CD4-positive, alpha-beta T cell treated with Interleukin-4 for 1 hour (primary cell): ENCODE data around the gene EEF1AKMT3.

ENCODE experiments used
- DNase-seq, 2 donors: peaks; one replicate each; pipeline ENCODE4 v3.0.0-alpha.2; 2020 to 2022

EEF1AKMT3 gene

GRCh38 chr12:57735952-57736740 lies 36.3 kb upstream of the EEF1AKMT3 start:
- no peak for DNase-seq

- no peak for DNase-seq
These were observed 35.5 kb upstream of the EEF1AKMT3 start for GRCh38 chr12:57736741-57737466.

GRCh38 chr12:57737467-57738460 lies 34.6 kb upstream of the EEF1AKMT3 start:
- DNase-seq, result no peak

GRCh38 chr12:57738661-57739237 lies 33.7 kb upstream of the EEF1AKMT3 start, which contains the start of gene AGAP2:
Gene AGAP2, minus strand, starts transcription at chr12:57738742. Its CDS starts 496 bp downstream, at chr12:57738246.
- no peak for DNase-seq

- no peak for DNase-seq
These were observed 33.0 kb upstream of the EEF1AKMT3 start for GRCh38 chr12:57739387-57739786.

GRCh38 chr12:57739914-57740538 lies 32.4 kb upstream of the EEF1AKMT3 start:
- no peak for DNase-seq

GRCh38 chr12:57740656-57741412 lies 31.6 kb upstream of the EEF1AKMT3 start:
- peak; percentile 87 to 89 for DNase-seq

GRCh38 chr12:57741413-57741789 lies 31.0 kb upstream of the EEF1AKMT3 start:
- no peak for DNase-seq

GRCh38 chr12:57741844-57742738 lies 30.3 kb upstream of the EEF1AKMT3 start:
- peak; percentile 87 to 89 for DNase-seq

GRCh38 chr12:57743769-57744168 lies 28.6 kb upstream of the EEF1AKMT3 start:
- DNase-seq, result no peak

- DNase-seq, result peak; percentile 88
These were observed 28.1 kb upstream of the EEF1AKMT3 start for GRCh38 chr12:57744194-57744776.

- peak; percentile 97 for DNase-seq
These were observed 27.5 kb upstream of the EEF1AKMT3 start, which contains the start of gene TSPAN31 for GRCh38 chr12:57744777-57745484. Gene TSPAN31, plus strand, starts transcription at chr12:57745039. Its CDS starts 116 bp downstream, at chr12:57745155.

- no peak for DNase-seq
These were observed 26.9 kb upstream of the EEF1AKMT3 start for GRCh38 chr12:57745485-57745881.

- no peak for DNase-seq
These were observed 26.4 kb upstream of the EEF1AKMT3 start for GRCh38 chr12:57746025-57746424.

GRCh38 chr12:57749061-57749460 lies 23.4 kb upstream of the EEF1AKMT3 start:
- no peak for DNase-seq

GRCh38 chr12:57750561-57751431 lies 21.6 kb upstream of the EEF1AKMT3 start:
- DNase-seq, result no peak

GRCh38 chr12:57751432-57751787 lies 21.0 kb upstream of the EEF1AKMT3 start:
- no peak for DNase-seq
